SK-N-SH (cell line): Measurements from ENCODE around the gene CCT4. TPM values are rescaled to one million over a fixed set of nuclear protein-coding genes. Genes with fewer than 3 reads are reported as not detected.
A peak's percentile ranks its signal among the peaks of the same experiment; 100 is the strongest.

ENCODE experiments used
- CTCF ChIA-PET: fragments of 300-600, 350-600 bp; formaldehyde crosslinking; extraction: SDS; loops from one replicate; lab custom pipeline; 2021; lab: Yijun Ruan, JAX
- POLR2A ChIA-PET: fragments of 350-600 bp; sonication (Branson Sonifier 250); formaldehyde crosslinking; extraction: SDS; loops from one replicate; lab custom pipeline; 2020; ENCODE audit warnings: antibody characterized with exemption, inconsistent platforms; lab: Yijun Ruan, JAX
- DNase-seq: peaks from one replicate; pipeline ENCODE4 v3.0.0; 2012
- H2AFZ ChIP-seq: fragments of 200-600 bp; sonication (generic); 2 replicates; pipeline ENCODE4 v1.8.1; 2016; ENCODE audit warnings: antibody characterized with exemption, mild to moderate bottlenecking, low read depth
- H3F3A ChIP-seq: fragments of 200-600 bp; sonication (generic); replicated peaks from 2 replicates; pipeline ENCODE3; 2016; ENCODE audit warnings: antibody characterized with exemption, mild to moderate bottlenecking; ENCODE audit not compliant: insufficient read depth
- H3K27ac ChIP-seq, 2 experiments: fragments of 200-500 bp in 1 of 2; fragments of 200-600 bp in 1 of 2; sonication (Bioruptor generic) in 1 of 2; sonication (generic), shearing (Covaris generic) in 1 of 2; 2 replicates each; pipeline versions ENCODE4 v1.5.1 to v1.6.1; 2014 to 2016; ENCODE audit warnings: low read depth in 2 of 2, inconsistent platforms in 1 of 2, low read length in 1 of 2, mild to moderate bottlenecking in 1 of 2, mixed read lengths in 1 of 2
- H3K27me3 ChIP-seq: fragments of 200-600 bp; sonication (generic), shearing (Covaris generic); 2 replicates; pipeline ENCODE4 v1.6.1; 2016; ENCODE audit warnings: mixed run types; ENCODE audit not compliant: insufficient read depth
- H3K36me3 ChIP-seq, 2 experiments: fragments of 200-500 bp in 1 of 2; fragments of 200-600 bp in 1 of 2; sonication (Bioruptor generic) in 1 of 2; sonication (generic) in 1 of 2; replicated peaks in 1 of 2; 2 replicates each; pipeline versions ENCODE3 to v1.5.1; 2014 to 2016; ENCODE audit warnings: low read length in 1 of 2, mild to moderate bottlenecking in 1 of 2; ENCODE audit not compliant: insufficient read depth in 2 of 2, control insufficient read depth in 1 of 2
- H3K4me1 ChIP-seq, 2 experiments: fragments of 200-500 bp in 1 of 2; fragments of 200-600 bp in 1 of 2; sonication (Bioruptor generic) in 1 of 2; sonication (generic), shearing (Covaris generic) in 1 of 2; 2 replicates each; pipeline versions ENCODE4 v1.5.1 to v1.6.1; 2014 to 2016; ENCODE audit warnings: low read depth in 1 of 2, low read length in 1 of 2, mixed run types in 1 of 2; ENCODE audit not compliant: insufficient read depth in 2 of 2, control insufficient read depth in 1 of 2
- H3K4me2 ChIP-seq: fragments of 200-600 bp; sonication (generic), shearing (Covaris generic); 2 replicates; pipeline ENCODE4 v1.6.1; 2017; ENCODE audit warnings: mixed run types
- H3K4me3 ChIP-seq, 2 experiments: fragments of 200-500 bp in 1 of 2; fragments of 200-600 bp in 1 of 2; sonication (Bioruptor generic) in 1 of 2; sonication (generic), shearing (Covaris generic) in 1 of 2; 2 replicates each; pipeline versions ENCODE4 v1.5.1 to v1.8.1; 2014 to 2016; ENCODE audit warnings: low read depth in 2 of 2, inconsistent platforms in 1 of 2, low read length in 1 of 2, mild to moderate bottlenecking in 1 of 2, mixed read lengths in 1 of 2, moderate library complexity in 1 of 2
- H3K79me2 ChIP-seq: fragments of 200-600 bp; sonication (generic); 2 replicates; pipeline ENCODE4 v1.8.1; 2017; ENCODE audit warnings: mild to moderate bottlenecking; ENCODE audit not compliant: insufficient read depth
- H3K9ac ChIP-seq: fragments of 200-600 bp; sonication (generic); 2 replicates; pipeline ENCODE4 v1.6.1; 2017; ENCODE audit warnings: mixed run types
- H3K9me2 ChIP-seq: fragments of 200-600 bp; sonication (generic); 2 replicates; pipeline ENCODE4 v1.6.1; 2017; ENCODE audit warnings: mixed run types
- H3K9me3 ChIP-seq: fragments of 200-600 bp; sonication (generic); 2 replicates; pipeline ENCODE4 v1.6.1; 2017; ENCODE audit warnings: mixed run types, mild to moderate bottlenecking, moderate library complexity
- H4K20me1 ChIP-seq: fragments of 200-600 bp; sonication (generic); 2 replicates; pipeline ENCODE4 v1.6.1; 2017; ENCODE audit warnings: mild to moderate bottlenecking, mixed run types; ENCODE audit not compliant: insufficient read depth
- ELF1 ChIP-seq: IDR thresholded peaks from 2 replicates; pipeline ENCODE4 v1.4.0; 2012
- EP300 ChIP-seq, 2 experiments: IDR thresholded peaks; 2 replicates each; pipeline versions ENCODE4 v1.4.0 to v1.6.1; 2012; ENCODE audit warnings: borderline replicate concordance in 1 of 2, low read depth in 1 of 2, low read length in 1 of 2
- FOXM1 ChIP-seq: IDR thresholded peaks from 2 replicates; pipeline ENCODE4 v1.4.0; 2012; ENCODE audit warnings: low read depth, mild to moderate bottlenecking
- GATA2 ChIP-seq: sonication (generic); formaldehyde crosslinking; IDR thresholded peaks from 2 replicates; pipeline ENCODE4 v1.5.0; 2020; ENCODE audit warnings: mild to moderate bottlenecking, missing genetic modification reagents
- MXI1 ChIP-seq: IDR thresholded peaks from 2 replicates; pipeline ENCODE4 v1.6.1; 2012; ENCODE audit warnings: mild to moderate bottlenecking, low read depth, low read length, improper control_type of control experiment
- NRF1 ChIP-seq: IDR thresholded peaks from 2 replicates; pipeline ENCODE4 v1.6.1; 2012; ENCODE audit warnings: low read depth, mild to moderate bottlenecking, low read length
- RAD21 ChIP-seq: IDR thresholded peaks from 2 replicates; pipeline ENCODE4 v1.6.1; 2012; ENCODE audit warnings: mild to moderate bottlenecking, low read length
- RXRA ChIP-seq: IDR thresholded peaks from 2 replicates; pipeline ENCODE4 v1.4.0; 2012; ENCODE audit warnings: low read depth, mild to moderate bottlenecking, borderline replicate concordance
- SIN3A ChIP-seq: IDR thresholded peaks from 2 replicates; pipeline ENCODE4 v1.6.1; 2012; ENCODE audit warnings: low read depth, mild to moderate bottlenecking, low read length, moderate library complexity, borderline replicate concordance
- USF2 ChIP-seq: fragments of 150-350 bp; IDR thresholded peaks from 2 replicates; pipeline ENCODE4 v1.6.1; 2017; ENCODE audit warnings: antibody characterized with exemption, low read length, low read depth, borderline replicate concordance
- ZBTB33 ChIP-seq: IDR thresholded peaks from 2 replicates; pipeline ENCODE4 v1.4.0; 2012; ENCODE audit warnings: low read depth, borderline replicate concordance
- WGBS: methylation state at CpG from one replicate; pipeline ENCODE4 v1.1.6; 2017; ENCODE audit warnings: low lambda C conversion rate; 5-methylcytosine and 5-hydroxymethylcytosine counted together
- polyA plus RNA-seq, 3 experiments: library from polyadenylated mRNA; depleted of rRNA; stranded (reverse); fragments of >200 nt; gene quantifications; 2 replicates each; pipeline ENCODE4 v1.2.3, GENCODE V29; 2012
- TF ChIP-seq, protein P1 (sequence below): IDR thresholded peaks from 2 replicates; pipeline ENCODE4 v1.6.1; 2012; ENCODE audit warnings: mild to moderate bottlenecking, low read depth, low read length, moderate library complexity
- TF ChIP-seq, protein P2 (sequence below): IDR thresholded peaks from 2 replicates; pipeline ENCODE4 v1.4.0; 2012; ENCODE audit warnings: low read depth, borderline replicate concordance
- TF ChIP-seq, protein P3 (sequence below): fragments of 200-600 bp; sonication (generic); IDR thresholded peaks from 2 replicates; pipeline ENCODE4 v1.6.1; 2017; ENCODE audit warnings: antibody characterized with exemption, mild to moderate bottlenecking, moderate library complexity

CCT4 gene
- polyA plus RNA-seq, 1 of the 3 experiments (the other 2 are of a cell fraction), result 75.0 TPM

GRCh38 chr2:61853847-61854563, 34.5 kb downstream of the CCT4 start, which contains the start of gene FAM161A (continued):
- TF ChIP-seq FOXM1 (no peak), NRF1 (peak; percentile 83), ZBTB33 (no peak)

DNA sequence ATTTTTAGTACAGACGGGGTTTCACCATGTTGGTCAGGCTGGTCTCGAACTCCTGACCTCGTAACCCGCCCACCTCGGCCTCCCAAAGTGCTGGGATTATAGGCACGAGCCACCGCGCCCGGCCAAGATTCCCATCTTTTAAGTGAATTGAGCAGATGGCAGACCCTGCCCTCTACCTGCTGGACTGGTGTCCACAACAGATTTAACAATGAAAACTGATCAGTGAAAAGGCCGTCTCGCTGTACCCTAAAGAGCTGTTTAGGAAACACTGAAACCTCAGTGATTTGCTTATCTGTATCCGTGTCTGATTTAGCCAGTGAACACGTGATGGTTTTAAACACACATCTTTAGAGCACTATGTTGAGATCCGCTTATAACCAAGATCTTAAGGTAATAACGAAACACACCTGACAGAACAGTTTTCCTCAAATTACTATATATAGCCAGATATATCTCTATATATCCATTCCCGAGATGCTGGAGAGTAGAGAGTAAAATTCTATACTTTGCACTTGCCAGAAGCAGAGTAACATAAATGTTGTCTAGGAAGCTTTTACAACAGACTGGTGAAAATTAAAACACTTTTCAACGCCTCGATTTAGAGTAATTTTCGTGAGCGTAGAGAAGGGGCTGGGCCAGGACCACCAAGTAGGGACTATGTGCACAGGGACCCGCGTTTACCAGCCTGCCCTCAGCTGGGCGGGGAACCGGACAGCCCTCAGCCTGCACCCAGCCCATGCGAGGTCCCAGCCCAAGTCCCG, 35.2 kb downstream of the CCT4 start:
- Histone ChIP-seq H3K9ac (peak overlapping the region; percentile 70), H3K4me2 (peak overlapping the region; percentile 91), H3K27me3 (no peaks in the 10 kb centered on the region), H3K36me3 (no peaks in the 10 kb centered on the region), H3K9me3 (no peaks in the 10 kb centered on the region), H3K4me1 (peaks cover 0 to 4% of the 10 kb centered on the region in 2 experiments; a peak in 1 of 4 replicates), H2AFZ (peak overlapping the region; percentile 91), H3K27ac (peak overlapping the region; percentile 70 to 96), H3F3A (peaks cover 3% of the 10 kb centered on the region), H3K9me2 (no peaks in the 10 kb centered on the region), H3K4me3 (peak overlapping the region; percentile 85 to 94), H4K20me1 (no peaks in the 10 kb centered on the region), H3K79me2 (no peaks in the 10 kb centered on the region)
- POLR2A ChIA-PET, result interaction anchor here (1.5 to 1.7 kb wide), 3 partner anchors 8 to 89 kb away, joined by 3 to 6 read pairs (median 5); no protein-coding TSS in a partner anchor
- 2% methylated on average over 20 of the region's 26 CpGs for WGBS
- CTCF ChIA-PET, result interaction anchor here (0.8 to 1.9 kb wide), 3 partner anchors 13 to 87 kb away, joined by 3 to 5 read pairs (median 4); no protein-coding TSS in a partner anchor
- DNase-seq, result peak; percentile 84
- TF ChIP-seq, protein P1, sequence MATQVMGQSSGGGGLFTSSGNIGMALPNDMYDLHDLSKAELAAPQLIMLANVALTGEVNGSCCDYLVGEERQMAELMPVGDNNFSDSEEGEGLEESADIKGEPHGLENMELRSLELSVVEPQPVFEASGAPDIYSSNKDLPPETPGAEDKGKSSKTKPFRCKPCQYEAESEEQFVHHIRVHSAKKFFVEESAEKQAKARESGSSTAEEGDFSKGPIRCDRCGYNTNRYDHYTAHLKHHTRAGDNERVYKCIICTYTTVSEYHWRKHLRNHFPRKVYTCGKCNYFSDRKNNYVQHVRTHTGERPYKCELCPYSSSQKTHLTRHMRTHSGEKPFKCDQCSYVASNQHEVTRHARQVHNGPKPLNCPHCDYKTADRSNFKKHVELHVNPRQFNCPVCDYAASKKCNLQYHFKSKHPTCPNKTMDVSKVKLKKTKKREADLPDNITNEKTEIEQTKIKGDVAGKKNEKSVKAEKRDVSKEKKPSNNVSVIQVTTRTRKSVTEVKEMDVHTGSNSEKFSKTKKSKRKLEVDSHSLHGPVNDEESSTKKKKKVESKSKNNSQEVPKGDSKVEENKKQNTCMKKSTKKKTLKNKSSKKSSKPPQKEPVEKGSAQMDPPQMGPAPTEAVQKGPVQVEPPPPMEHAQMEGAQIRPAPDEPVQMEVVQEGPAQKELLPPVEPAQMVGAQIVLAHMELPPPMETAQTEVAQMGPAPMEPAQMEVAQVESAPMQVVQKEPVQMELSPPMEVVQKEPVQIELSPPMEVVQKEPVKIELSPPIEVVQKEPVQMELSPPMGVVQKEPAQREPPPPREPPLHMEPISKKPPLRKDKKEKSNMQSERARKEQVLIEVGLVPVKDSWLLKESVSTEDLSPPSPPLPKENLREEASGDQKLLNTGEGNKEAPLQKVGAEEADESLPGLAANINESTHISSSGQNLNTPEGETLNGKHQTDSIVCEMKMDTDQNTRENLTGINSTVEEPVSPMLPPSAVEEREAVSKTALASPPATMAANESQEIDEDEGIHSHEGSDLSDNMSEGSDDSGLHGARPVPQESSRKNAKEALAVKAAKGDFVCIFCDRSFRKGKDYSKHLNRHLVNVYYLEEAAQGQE, result no peak
- TF ChIP-seq GATA2 (CRISPR knock-in tag) (peak; percentile 48), USF2 (peak; percentile 27; the same call in 1 of the 2 replicates), SIN3A (no peak), RXRA (no peak), RAD21 (peak; percentile 37; the same call in 1 of the 2 replicates), EP300 (IDR thresholded peaks at IDR 0.05; ENCODE audit: borderline replicate concordance in 1 of 2, low read depth in 1 of 2, low read length in 1 of 2) (no peak), ELF1 (no peak), MXI1 (peak; percentile 40; the same call in 1 of the 2 replicates)
- TF ChIP-seq, protein P2, sequence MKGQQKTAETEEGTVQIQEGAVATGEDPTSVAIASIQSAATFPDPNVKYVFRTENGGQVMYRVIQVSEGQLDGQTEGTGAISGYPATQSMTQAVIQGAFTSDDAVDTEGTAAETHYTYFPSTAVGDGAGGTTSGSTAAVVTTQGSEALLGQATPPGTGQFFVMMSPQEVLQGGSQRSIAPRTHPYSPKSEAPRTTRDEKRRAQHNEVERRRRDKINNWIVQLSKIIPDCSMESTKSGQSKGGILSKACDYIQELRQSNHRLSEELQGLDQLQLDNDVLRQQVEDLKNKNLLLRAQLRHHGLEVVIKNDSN, result peak; percentile 61; the same call in 1 of the 2 replicates
- TF ChIP-seq, protein P3, sequence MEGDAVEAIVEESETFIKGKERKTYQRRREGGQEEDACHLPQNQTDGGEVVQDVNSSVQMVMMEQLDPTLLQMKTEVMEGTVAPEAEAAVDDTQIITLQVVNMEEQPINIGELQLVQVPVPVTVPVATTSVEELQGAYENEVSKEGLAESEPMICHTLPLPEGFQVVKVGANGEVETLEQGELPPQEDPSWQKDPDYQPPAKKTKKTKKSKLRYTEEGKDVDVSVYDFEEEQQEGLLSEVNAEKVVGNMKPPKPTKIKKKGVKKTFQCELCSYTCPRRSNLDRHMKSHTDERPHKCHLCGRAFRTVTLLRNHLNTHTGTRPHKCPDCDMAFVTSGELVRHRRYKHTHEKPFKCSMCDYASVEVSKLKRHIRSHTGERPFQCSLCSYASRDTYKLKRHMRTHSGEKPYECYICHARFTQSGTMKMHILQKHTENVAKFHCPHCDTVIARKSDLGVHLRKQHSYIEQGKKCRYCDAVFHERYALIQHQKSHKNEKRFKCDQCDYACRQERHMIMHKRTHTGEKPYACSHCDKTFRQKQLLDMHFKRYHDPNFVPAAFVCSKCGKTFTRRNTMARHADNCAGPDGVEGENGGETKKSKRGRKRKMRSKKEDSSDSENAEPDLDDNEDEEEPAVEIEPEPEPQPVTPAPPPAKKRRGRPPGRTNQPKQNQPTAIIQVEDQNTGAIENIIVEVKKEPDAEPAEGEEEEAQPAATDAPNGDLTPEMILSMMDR, result peak; percentile 32
